PC-9 (cell line): ENCODE results near the gene TMEM88. TPM values are rescaled to one million over a fixed set of nuclear protein-coding genes. Genes with fewer than 3 reads are reported as not detected.

ENCODE experiments used
- BruUV-seq: library from RNA; stranded (reverse); fragments of 400-500 nt; replicated peaks from 2 replicates; lab custom pipeline; 2021; lab: Mats Ljungman, UMichigan
- CTCF ChIA-PET: fragments of 300-600 bp; sonication (Branson Sonifier 250); formaldehyde crosslinking; loops from one replicate; lab custom pipeline; 2022; ENCODE audit warnings: antibody characterized with exemption; lab: Charles Lee
- POLR2A ChIA-PET: fragments of 300-600 bp; sonication (Branson Sonifier 250); formaldehyde crosslinking; loops from one replicate; lab custom pipeline; 2022; ENCODE audit warnings: antibody characterized with exemption; ENCODE audit not compliant: unreplicated experiment; lab: Charles Lee
- DNase-seq, 2 experiments: peaks; one replicate each; pipeline versions ENCODE4 v3.0.0 to v3.0.0-alpha.2; 2015 to 2022; ENCODE audit warnings: mixed read lengths in 1 of 2
- H2AFZ ChIP-seq: fragments of 200-600 bp; sonication (generic); 2 replicates; pipeline ENCODE4 v1.8.1; 2017; ENCODE audit warnings: antibody characterized with exemption
- H3F3A ChIP-seq: fragments of 200-600 bp; sonication (generic); 2 replicates; pipeline ENCODE4 v1.8.1; 2017; ENCODE audit warnings: antibody characterized with exemption, mild to moderate bottlenecking, low read depth; ENCODE audit not compliant: insufficient read depth
- H3K27ac ChIP-seq: fragments of 200-600 bp; sonication (generic); 2 replicates; pipeline ENCODE4 v1.6.1; 2016; ENCODE audit warnings: mixed run types
- H3K27me3 ChIP-seq: fragments of 200-600 bp; sonication (generic); 2 replicates; pipeline ENCODE4 v1.6.1; 2016; ENCODE audit warnings: low read depth, mixed run types; ENCODE audit not compliant: insufficient read depth
- H3K36me3 ChIP-seq: fragments of 200-600 bp; sonication (generic); 2 replicates; pipeline ENCODE4 v1.6.1; 2016; ENCODE audit warnings: low read depth, mixed run types
- H3K4me1 ChIP-seq: fragments of 200-600 bp; sonication (generic); replicated peaks from 2 replicates; pipeline ENCODE4 v1.6.1; 2016; ENCODE audit warnings: mixed run types; ENCODE audit not compliant: insufficient read depth
- H3K4me2 ChIP-seq: fragments of 200-600 bp; sonication (generic); 2 replicates; pipeline ENCODE4 v1.6.1; 2017; ENCODE audit warnings: mixed run types
- H3K4me3 ChIP-seq: fragments of 200-600 bp; sonication (generic); 2 replicates; pipeline ENCODE4 v1.6.1; 2016; ENCODE audit warnings: mixed run types
- H3K79me2 ChIP-seq: fragments of 200-600 bp; sonication (generic); 2 replicates; pipeline ENCODE4 v1.6.1; 2017; ENCODE audit warnings: low read depth, mixed run types
- H3K9me2 ChIP-seq: fragments of 200-600 bp; sonication (generic); 2 replicates; pipeline ENCODE4 v1.8.1; 2017; ENCODE audit warnings: mild to moderate bottlenecking; ENCODE audit not compliant: insufficient read depth
- H3K9me3 ChIP-seq: fragments of 200-600 bp; sonication (generic); 2 replicates; pipeline ENCODE4 v1.8.1; 2016; ENCODE audit warnings: low read depth; ENCODE audit not compliant: insufficient read depth
- H4K20me1 ChIP-seq: fragments of 200-600 bp; sonication (generic); 2 replicates; pipeline ENCODE4 v1.8.1; 2017; ENCODE audit not compliant: insufficient read depth
- EZH2 ChIP-seq: fragments of 200-600 bp; sonication (generic); IDR thresholded peaks from 2 replicates; pipeline ENCODE4 v1.8.0; 2017; ENCODE audit warnings: antibody characterized with exemption, low read depth
- intact Hi-C: fragments of 100-400 bp; cut with micrococcal nuclease; formaldehyde crosslinking; loops from one replicate; pipeline ENCODE4 v1.10.0; 2022; ENCODE audit not compliant: unreplicated experiment
- total RNA-seq: library from RNA; stranded (reverse); gene quantifications from 2 replicates; pipeline ENCODE4 v1.2.3, GENCODE V29; 2021
- TF ChIP-seq, protein P1 (sequence below): fragments of 200-600 bp; sonication (generic); conservative IDR thresholded peaks from 2 replicates; pipeline ENCODE4 v1.6.1; 2017; ENCODE audit warnings: mixed run types, antibody characterized with exemption, mild to moderate bottlenecking, moderate library complexity

Gene TMEM88
- total RNA-seq, 1 experiment from 2014 or later = 3.1 TPM

DNA sequence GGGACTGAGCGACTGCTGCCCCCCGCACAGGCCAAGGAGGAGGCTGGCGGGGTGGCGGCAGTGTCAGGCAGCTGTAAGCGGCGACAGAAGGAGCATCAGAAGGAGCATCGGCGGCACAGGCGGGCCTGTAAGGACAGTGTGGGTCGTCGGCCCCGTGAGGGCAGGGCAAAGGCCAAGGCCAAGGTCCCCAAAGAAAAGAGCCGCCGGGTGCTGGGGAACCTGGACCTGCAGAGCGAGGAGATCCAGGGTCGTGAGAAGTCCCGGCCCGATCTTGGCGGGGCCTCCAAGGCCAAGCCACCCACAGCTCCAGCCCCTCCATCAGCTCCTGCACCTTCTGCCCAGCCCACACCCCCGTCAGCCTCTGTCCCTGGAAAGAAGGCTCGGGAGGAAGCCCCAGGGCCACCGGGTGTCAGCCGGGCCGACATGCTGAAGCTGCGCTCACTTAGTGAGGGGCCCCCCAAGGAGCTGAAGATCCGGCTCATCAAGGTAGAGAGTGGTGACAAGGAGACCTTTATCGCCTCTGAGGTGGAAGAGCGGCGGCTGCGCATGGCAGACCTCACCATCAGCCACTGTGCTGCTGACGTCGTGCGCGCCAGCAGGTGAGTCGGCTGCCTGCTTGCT lies 5.6 kb upstream of the TMEM88 start:
- intact Hi-C loops = no loop called here
- peaks cover 12% of the 10 kb centered on the region for H3K79me2 ChIP-seq
- CTCF ChIA-PET = interaction anchor here (0.7 kb wide), 1 partner anchor 64 kb away, joined by 4 read pairs; no protein-coding TSS in a partner anchor

DNA sequence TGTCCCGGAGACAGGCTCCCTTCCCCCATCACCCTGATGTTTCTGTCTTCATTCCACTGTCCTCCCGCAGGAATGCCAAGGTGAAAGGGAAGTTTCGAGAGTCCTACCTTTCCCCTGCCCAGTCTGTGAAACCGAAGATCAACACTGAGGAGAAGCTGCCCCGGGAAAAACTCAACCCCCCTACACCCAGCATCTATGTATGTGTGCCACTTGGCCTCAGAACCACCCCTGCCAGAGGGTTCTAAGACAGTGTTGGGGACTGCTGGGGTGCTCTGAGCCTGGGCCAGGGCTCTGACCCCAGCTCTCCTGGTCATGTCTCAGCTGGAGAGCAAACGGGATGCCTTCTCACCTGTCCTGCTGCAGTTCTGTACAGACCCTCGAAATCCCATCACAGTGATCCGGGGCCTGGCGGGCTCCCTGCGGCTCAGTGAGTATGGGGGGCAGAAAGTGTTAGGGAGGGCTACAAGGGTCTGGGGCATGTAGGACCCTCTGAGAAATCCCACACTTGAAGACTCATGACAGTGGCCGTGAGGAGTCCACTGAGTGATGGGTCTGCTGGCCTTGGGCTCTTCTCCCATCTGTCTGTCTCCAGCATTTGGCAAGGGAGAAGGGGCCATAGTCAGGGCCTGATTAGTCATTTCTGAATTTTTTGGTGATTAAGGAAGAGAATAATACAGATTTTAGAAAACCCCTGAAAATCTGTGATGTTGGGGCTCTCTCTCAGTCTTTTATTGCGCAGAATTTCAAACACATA lies 4.9 kb upstream of the TMEM88 start:
- POLR2A ChIA-PET = no interaction called here

More for the DNA sequence above, 5.6 kb upstream of the TMEM88 start:
- TF ChIP-seq, protein P1, sequence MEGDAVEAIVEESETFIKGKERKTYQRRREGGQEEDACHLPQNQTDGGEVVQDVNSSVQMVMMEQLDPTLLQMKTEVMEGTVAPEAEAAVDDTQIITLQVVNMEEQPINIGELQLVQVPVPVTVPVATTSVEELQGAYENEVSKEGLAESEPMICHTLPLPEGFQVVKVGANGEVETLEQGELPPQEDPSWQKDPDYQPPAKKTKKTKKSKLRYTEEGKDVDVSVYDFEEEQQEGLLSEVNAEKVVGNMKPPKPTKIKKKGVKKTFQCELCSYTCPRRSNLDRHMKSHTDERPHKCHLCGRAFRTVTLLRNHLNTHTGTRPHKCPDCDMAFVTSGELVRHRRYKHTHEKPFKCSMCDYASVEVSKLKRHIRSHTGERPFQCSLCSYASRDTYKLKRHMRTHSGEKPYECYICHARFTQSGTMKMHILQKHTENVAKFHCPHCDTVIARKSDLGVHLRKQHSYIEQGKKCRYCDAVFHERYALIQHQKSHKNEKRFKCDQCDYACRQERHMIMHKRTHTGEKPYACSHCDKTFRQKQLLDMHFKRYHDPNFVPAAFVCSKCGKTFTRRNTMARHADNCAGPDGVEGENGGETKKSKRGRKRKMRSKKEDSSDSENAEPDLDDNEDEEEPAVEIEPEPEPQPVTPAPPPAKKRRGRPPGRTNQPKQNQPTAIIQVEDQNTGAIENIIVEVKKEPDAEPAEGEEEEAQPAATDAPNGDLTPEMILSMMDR = no peak
- no peak for TF ChIP-seq EZH2
- Histone ChIP-seq H3K4me2 (no peak overlapping the region), H3F3A (peaks cover 3% of the 10 kb centered on the region; the same call in 1 of the 2 replicates), H2AFZ (no peak overlapping the region), H3K4me1 (peaks cover 5% of the 10 kb centered on the region; the same call in 1 of the 2 replicates), H3K9me2 (no peaks in the 10 kb centered on the region), H4K20me1 (peaks cover 10% of the 10 kb centered on the region), H3K4me3 (no peak overlapping the region), H3K27ac (no peak overlapping the region), H3K27me3 (no peaks in the 10 kb centered on the region), H3K9me3 (no peaks in the 10 kb centered on the region), H3K36me3 (no peaks in the 10 kb centered on the region)
- POLR2A ChIA-PET = no interaction called here
- BruUV-seq = no TSS peak
- DNase-seq = no peak

DNA sequence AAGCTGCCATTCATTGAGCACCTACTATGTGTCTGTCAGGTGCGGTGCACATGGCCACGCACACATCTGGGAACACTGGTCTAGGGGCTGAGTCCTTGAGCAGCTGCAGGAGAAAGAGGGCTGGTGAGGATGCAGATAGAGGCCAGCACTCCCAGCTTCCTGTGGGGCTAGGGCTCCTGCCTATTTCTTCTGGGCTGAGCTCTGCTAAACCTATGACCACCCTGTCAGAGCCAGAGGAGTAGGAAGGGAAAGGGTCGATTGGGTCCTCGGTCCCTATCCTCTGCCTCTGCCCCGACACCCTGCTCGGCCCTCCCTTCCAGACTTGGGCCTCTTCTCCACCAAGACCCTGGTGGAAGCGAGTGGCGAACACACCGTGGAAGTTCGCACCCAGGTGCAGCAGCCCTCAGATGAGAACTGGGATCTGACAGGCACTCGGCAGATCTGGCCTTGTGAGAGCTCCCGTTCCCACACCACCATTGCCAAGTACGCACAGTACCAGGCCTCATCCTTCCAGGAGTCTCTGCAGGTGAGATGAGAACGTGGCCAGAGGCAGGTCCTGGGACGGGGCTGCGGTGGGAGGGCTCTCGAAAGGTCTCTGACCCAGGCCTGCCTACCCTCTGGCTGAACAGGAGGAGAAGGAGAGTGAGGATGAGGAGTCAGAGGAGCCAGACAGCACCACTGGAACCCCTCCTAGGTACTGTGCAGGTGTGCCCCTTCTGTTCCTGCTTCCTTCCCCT lies 4.0 kb upstream of the TMEM88 start:
- no peaks in the 10 kb centered on the region for H3K27me3 ChIP-seq
- ChIA-PET CTCF (no interaction called here), POLR2A (no interaction called here)
- H3K4me3 ChIP-seq = no peak overlapping the region
- no peaks in the 10 kb centered on the region for H3K9me2 ChIP-seq
- H2AFZ ChIP-seq = no peak overlapping the region
- peaks cover 6% of the 10 kb centered on the region; the same call in 1 of the 2 replicates for H3K4me1 ChIP-seq
- no peaks in the 10 kb centered on the region for H3K9me3 ChIP-seq
- DNase-seq = no peak
- intact Hi-C loops = loop anchor here (10.0 kb wide), 1 partner anchor 266 kb away; the partner anchor contains the start of gene MPDU1
- H3K27ac ChIP-seq = no peak overlapping the region
- BruUV-seq = no TSS peak
- no peaks in the 10 kb centered on the region for H3K36me3 ChIP-seq
- TF ChIP-seq, protein P1 = no peak
- TF ChIP-seq EZH2 = no peak
- no peaks in the 10 kb centered on the region for H3K79me2 ChIP-seq
- H3K4me2 ChIP-seq = no peak overlapping the region
- no peaks in the 10 kb centered on the region for H4K20me1 ChIP-seq
- peaks cover under 1% of the 10 kb centered on the region; the same call in 1 of the 2 replicates for H3F3A ChIP-seq

More for the DNA sequence above, 4.9 kb upstream of the TMEM88 start:
- Histone ChIP-seq H3K4me1 (peaks cover 5% of the 10 kb centered on the region; the same call in 1 of the 2 replicates), H4K20me1 (peaks cover 8% of the 10 kb centered on the region), H3K36me3 (no peaks in the 10 kb centered on the region), H3K27ac (no peak overlapping the region), H3K4me2 (no peak overlapping the region), H3K79me2 (peaks cover 8% of the 10 kb centered on the region), H3K9me2 (no peaks in the 10 kb centered on the region), H3K9me3 (no peaks in the 10 kb centered on the region), H3K4me3 (no peak overlapping the region), H2AFZ (no peak overlapping the region), H3K27me3 (no peaks in the 10 kb centered on the region), H3F3A (no peaks in the 10 kb centered on the region)
- no peak for DNase-seq
- CTCF ChIA-PET = no interaction called here
- no TSS peak for BruUV-seq
- no peak for TF ChIP-seq EZH2
- intact Hi-C loops = loop anchor here (10.0 kb wide), 1 partner anchor 265 kb away; the partner anchor contains the start of gene MPDU1
